Esophagus (tissue), 2 donors: ENCODE results near the gene RBM33. TPM values are rescaled to one million over a fixed set of nuclear protein-coding genes. Genes with fewer than 3 reads are reported as not detected.

Source experiments
- H3K27ac ChIP-seq, 2 donors: one replicate each; pipeline ENCODE4 v1.5.1; 2013; ENCODE audit warnings: low read depth in 2 of 2, mild to moderate bottlenecking in 2 of 2, inconsistent platforms in 1 of 2, low read length in 1 of 2, moderate library complexity in 1 of 2
- H3K27me3 ChIP-seq, 2 donors: one replicate each; pipeline ENCODE4 v1.6.1; 2013; ENCODE audit warnings: low read length in 2 of 2, control low read depth in 1 of 2, mild to moderate bottlenecking in 1 of 2; ENCODE audit not compliant: insufficient read depth in 2 of 2, control insufficient read depth in 1 of 2
- H3K36me3 ChIP-seq, 2 donors: one replicate each; pipeline ENCODE4 v1.6.1; 2013; ENCODE audit warnings: low read length in 1 of 2; ENCODE audit not compliant: control insufficient read depth in 2 of 2, insufficient read depth in 2 of 2
- H3K4me1 ChIP-seq, 2 donors: one replicate each; pipeline ENCODE4 v1.6.1; 2013; ENCODE audit warnings: low read length in 1 of 2; ENCODE audit not compliant: control insufficient read depth in 2 of 2, insufficient read depth in 2 of 2
- H3K4me3 ChIP-seq, 2 donors: one replicate each; pipeline ENCODE4 v1.5.1; 2013; ENCODE audit warnings: low read length in 2 of 2, mild to moderate bottlenecking in 2 of 2, low read depth in 1 of 2, moderate library complexity in 1 of 2
- H3K9me3 ChIP-seq, 2 donors: one replicate each; pipeline ENCODE4 v1.6.1; 2013; ENCODE audit warnings: mild to moderate bottlenecking in 2 of 2, low read depth in 1 of 2, low read length in 1 of 2, moderate library complexity in 1 of 2; ENCODE audit not compliant: control insufficient read depth in 2 of 2, insufficient read depth in 1 of 2
- WGBS, 2 donors: extraction: QIAGEN DNeasy Blood & Tissue Kit; methylation state at CpG; one replicate each; pipeline ENCODE4 v1.1.7; 2013; 5-methylcytosine and 5-hydroxymethylcytosine counted together
- polyA plus RNA-seq, 2 donors: library from polyadenylated mRNA; stranded (reverse); fragments of 200-250 nt; gene quantifications; one replicate each; pipeline ENCODE4 v1.2.3, GENCODE V29; 2013
- donor health status: healthy with polysubstance abuse.
- donor health status: Bipolar disorder and iron deficiency.

The RBM33 gene
- polyA plus RNA-seq, 2 donors, result 11.6 to 25.6 TPM

DNA sequence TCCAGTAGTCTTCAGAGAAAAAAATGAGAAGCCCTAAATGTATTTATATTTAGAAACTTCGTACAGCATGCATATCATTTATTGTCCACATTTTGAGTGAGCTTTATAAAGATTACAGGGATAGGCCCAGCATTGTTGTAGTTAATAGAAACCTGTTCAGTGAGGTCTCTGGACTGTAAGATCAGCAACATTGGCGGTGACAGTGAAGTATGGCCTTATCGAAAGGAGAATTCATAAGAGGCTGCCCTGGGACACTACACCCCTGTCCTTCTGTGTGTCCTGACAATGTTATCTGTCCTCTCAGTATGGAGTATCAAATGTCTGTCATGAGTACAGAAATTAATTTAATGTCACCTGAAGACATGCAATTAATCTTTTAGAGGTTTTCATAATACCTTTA, 110.6 kb downstream of the RBM33 start:
- Histone ChIP-seq H3K4me3 (no peak overlapping the region), H3K36me3 (peaks cover 0 to 6% of the 10 kb centered on the region in 2 donors), H3K9me3 (no peaks in the 10 kb centered on the region), H3K27ac (no peak overlapping the region), H3K27me3 (no peaks in the 10 kb centered on the region), H3K4me1 (peaks cover 8 to 9% of the 10 kb centered on the region in 2 donors)
- WGBS, 2 donors, result 58 to 77% methylated on average over 3 of the region's 3 CpGs

GRCh38 chr7:155756322-155756721, 111.9 kb downstream of the RBM33 start:
- H3K27ac ChIP-seq, result no peak overlapping the region

GRCh38 chr7:155758348-155758747, 113.9 kb downstream of the RBM33 start:
- WGBS, 2 donors, result 86 to 93% methylated on average over 10 of the region's 10 CpGs
- no peaks in the 10 kb centered on the region for H3K27me3 ChIP-seq
- no peak overlapping the region for H3K4me3 ChIP-seq
- peaks cover 3 to 8% of the 10 kb centered on the region in 2 donors for H3K36me3 ChIP-seq
- H3K27ac ChIP-seq, result no peak overlapping the region
- H3K4me1 ChIP-seq, result peaks cover 6% of the 10 kb centered on the region in 2 donors
- H3K9me3 ChIP-seq, result no peaks in the 10 kb centered on the region

More at GRCh38 chr7:155756322-155756721, 111.9 kb downstream of the RBM33 start:
- H3K4me1 ChIP-seq, result peaks cover 8 to 9% of the 10 kb centered on the region in 2 donors
- H3K4me3 ChIP-seq, result no peak overlapping the region
- no peaks in the 10 kb centered on the region for H3K9me3 ChIP-seq
- H3K36me3 ChIP-seq, result peaks cover 3 to 6% of the 10 kb centered on the region in 2 donors
- H3K27me3 ChIP-seq, result no peaks in the 10 kb centered on the region
- WGBS, 2 donors, result 90 to 93% methylated on average over 9 of the region's 9 CpGs

DNA sequence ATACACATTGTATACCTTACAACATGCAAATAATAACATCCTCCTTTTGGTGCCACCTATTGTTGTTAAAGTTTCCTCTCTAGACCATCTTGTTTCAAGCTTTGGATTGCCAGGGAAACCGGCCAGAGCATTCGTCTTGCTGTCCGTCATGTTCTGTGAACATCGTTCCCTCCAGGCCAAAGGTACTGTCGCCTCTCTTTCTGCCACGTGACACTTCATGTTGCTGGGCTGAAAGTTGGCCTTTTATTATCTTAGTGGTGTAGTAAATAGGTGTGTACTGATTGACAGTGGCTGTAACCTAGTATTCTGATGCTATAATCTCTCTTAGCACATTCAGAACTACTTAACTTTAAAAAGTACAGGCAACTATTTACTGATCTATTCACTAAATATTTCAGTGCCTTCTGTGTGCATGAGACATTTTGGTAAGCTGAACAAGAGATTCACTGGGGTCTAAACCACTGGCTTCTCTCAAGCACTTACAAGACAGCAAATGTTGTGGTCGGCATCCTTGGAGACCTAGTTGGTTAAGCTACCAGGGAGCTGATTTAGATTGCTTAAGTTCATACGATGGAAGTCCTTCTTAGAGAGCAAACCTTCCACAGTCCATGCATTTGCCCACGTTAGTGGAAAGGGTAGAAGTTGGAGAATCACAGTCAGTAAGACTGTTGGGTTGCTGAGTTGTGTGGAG, 115.4 kb downstream of the RBM33 start:
- H3K27ac ChIP-seq, result no peak overlapping the region
- 88 to 91% methylated on average over 9 of the region's 9 CpGs for WGBS, 2 donors
- peaks cover 12 to 18% of the 10 kb centered on the region in 2 donors for H3K36me3 ChIP-seq

DNA sequence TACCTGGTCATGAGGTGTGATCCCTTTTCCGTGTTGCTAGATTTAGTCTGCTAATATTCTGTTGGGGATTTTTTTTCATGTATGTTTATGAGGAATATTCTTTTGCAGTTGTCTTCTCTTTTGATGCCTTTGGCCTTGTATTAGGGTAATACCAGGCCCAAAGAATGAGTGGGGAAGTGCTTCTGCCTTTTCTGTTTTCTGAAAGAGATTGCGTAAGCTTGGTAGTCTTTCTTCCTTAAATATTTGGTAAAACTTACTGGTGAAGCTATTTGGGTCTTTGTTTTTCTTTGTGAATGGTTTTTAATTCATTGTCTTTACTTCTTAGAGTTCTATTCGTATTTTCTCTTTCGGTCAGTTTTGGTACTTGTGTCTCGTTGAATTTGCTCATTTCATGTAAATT, 116.7 kb downstream of the RBM33 start:
- Histone ChIP-seq H3K4me3 (no peak overlapping the region), H3K4me1 (peaks cover 0 to 3% of the 10 kb centered on the region in 2 donors), H3K27ac (no peak overlapping the region), H3K9me3 (no peaks in the 10 kb centered on the region), H3K36me3 (peaks cover 19 to 26% of the 10 kb centered on the region in 2 donors), H3K27me3 (no peaks in the 10 kb centered on the region)
- 94 to 95% methylated on average over 5 of the region's 5 CpGs for WGBS, 2 donors

More for the DNA sequence above, 115.4 kb downstream of the RBM33 start:
- no peaks in the 10 kb centered on the region for H3K9me3 ChIP-seq
- H3K27me3 ChIP-seq, result no peaks in the 10 kb centered on the region
- no peak overlapping the region for H3K4me3 ChIP-seq
- peaks cover 0 to 3% of the 10 kb centered on the region in 2 donors for H3K4me1 ChIP-seq

GRCh38 chr7:155762036-155762435, 117.6 kb downstream of the RBM33 start:
- Histone ChIP-seq H3K36me3 (peaks cover 19 to 28% of the 10 kb centered on the region in 2 donors), H3K9me3 (no peaks in the 10 kb centered on the region), H3K27me3 (no peaks in the 10 kb centered on the region), H3K27ac (no peak overlapping the region), H3K4me1 (peaks cover 0 to 3% of the 10 kb centered on the region in 2 donors), H3K4me3 (no peak overlapping the region)
- WGBS, 2 donors, result 94 to 95% methylated on average over 4 of the region's 4 CpGs

DNA sequence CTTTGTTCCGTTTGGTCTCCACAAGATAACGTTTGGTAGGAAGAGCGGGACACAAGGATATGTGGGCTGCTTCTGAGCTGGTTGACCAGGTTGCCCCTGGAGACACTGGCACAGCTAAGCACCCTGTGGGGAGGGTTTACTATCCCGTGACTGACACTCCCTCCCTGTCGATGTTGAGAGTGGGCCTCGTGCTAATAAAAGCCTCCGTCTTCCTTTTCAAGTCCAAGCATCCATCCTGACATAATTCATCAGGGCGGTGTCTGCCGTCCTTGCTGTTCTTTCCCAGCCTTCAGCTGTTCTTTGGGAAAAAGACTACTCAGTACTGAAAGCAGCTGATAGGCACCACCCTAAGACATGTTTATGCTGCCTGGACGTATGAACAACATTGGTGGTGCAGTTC, 118.2 kb downstream of the RBM33 start:
- peaks cover 0 to 3% of the 10 kb centered on the region in 2 donors for H3K4me1 ChIP-seq
- 71 to 73% methylated on average over 10 of the region's 10 CpGs for WGBS, 2 donors

DNA sequence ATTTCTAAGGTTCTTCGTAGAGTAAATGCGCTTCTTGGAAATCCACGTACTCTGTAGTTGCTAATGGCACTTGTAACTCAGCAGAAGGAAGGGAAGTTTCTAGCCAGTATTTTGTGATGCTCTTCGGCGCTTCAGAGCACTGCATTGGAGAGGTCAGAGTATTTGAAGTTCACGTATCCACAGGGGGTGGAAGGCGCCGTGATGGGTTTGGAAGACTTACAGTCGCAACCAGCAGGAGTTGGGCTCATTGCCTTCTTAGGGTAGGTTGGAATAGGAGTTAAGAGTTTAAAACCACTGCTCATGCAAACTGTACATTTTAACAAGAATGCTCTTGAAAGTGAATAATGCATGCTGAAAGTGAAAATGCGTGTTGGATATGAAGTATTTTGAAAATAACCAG, 118.7 kb downstream of the RBM33 start:
- H3K4me1 ChIP-seq, result peaks cover 0 to 3% of the 10 kb centered on the region in 2 donors
- H3K27ac ChIP-seq, result no peak overlapping the region
- 89 to 93% methylated on average over 10 of the region's 10 CpGs for WGBS, 2 donors
- no peak overlapping the region for H3K4me3 ChIP-seq
- H3K27me3 ChIP-seq, result no peaks in the 10 kb centered on the region
- peaks cover 19 to 30% of the 10 kb centered on the region in 2 donors for H3K36me3 ChIP-seq
- no peaks in the 10 kb centered on the region for H3K9me3 ChIP-seq

More for the DNA sequence above, 118.2 kb downstream of the RBM33 start:
- Histone ChIP-seq H3K4me3 (no peak overlapping the region), H3K9me3 (no peaks in the 10 kb centered on the region), H3K36me3 (peaks cover 19 to 30% of the 10 kb centered on the region in 2 donors), H3K27me3 (no peaks in the 10 kb centered on the region), H3K27ac (no peak overlapping the region)

DNA sequence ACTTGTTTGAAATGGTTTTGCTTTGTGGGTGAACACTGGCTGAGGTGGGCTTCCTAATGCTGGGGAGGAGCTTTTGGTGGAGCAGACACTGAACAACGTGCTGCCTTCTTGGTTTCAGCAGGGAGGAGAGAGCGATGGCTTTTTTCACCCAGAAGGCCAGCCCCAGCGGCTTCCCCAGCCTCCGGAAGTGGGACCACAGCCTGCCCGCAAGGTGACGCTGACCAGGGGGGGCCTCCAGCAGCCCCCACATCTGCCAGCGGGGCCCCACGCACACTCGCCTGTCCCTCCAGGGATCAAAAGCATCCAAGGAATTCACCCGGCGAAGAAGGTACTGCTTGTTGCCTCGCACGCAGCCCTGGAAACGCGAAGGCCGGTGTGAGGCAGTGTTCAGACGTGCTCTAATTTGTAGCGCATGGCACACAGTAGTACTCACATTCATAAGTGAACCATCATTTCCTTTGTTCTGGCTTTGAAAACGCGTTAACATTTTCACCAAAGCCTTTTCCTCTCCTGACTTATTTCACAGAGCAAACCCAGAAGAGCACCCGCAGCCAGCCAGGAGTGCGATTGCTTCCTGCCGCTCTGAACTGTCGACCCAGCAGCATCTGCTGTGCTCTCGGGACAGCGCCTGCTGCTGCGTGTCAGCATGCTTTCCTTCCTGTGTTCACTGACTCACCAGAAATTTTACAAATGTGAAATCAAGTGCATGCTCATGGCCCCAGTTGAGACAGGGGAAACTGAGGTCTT, 119.4 kb downstream of the RBM33 start:
- WGBS, 2 donors, result 61 to 70% methylated on average over 27 of the region's 27 CpGs
- Histone ChIP-seq H3K4me1 (peaks cover 0 to 3% of the 10 kb centered on the region in 2 donors), H3K4me3 (no peak overlapping the region), H3K27ac (peak overlapping the region in 1 of 2 donors; percentile 45), H3K9me3 (no peaks in the 10 kb centered on the region), H3K36me3 (peaks cover 19 to 28% of the 10 kb centered on the region in 2 donors), H3K27me3 (no peaks in the 10 kb centered on the region)
